AG10803 (cell line): ENCODE results near the gene INPP4A.

Source experiments
- DNase-seq: peaks from one replicate; pipeline ENCODE4 v3.0.0; 2010; ENCODE audit warnings: low read depth
- H3K4me3 ChIP-seq: 2 replicates; pipeline ENCODE4 v1.5.1; 2011; ENCODE audit warnings: mild to moderate bottlenecking, low read length, control low read depth
- CTCF ChIP-seq: conservative IDR thresholded peaks from 2 replicates; pipeline ENCODE4 v1.5.1; 2011; ENCODE audit warnings: mild to moderate bottlenecking, low read length, control low read depth, inconsistent platforms

INPP4A gene

GRCh38 chr2:98467082-98467536 lies 22.5 kb downstream of the INPP4A start:
- no peak for DNase-seq
- H3K4me3 ChIP-seq = no peak overlapping the region
- TF ChIP-seq CTCF = no peak

GRCh38 chr2:98467652-98468051 lies 23.0 kb downstream of the INPP4A start:
- TF ChIP-seq CTCF = no peak
- no peak overlapping the region for H3K4me3 ChIP-seq
- DNase-seq = no peak

- TF ChIP-seq CTCF = no peak
- no peak overlapping the region for H3K4me3 ChIP-seq
- DNase-seq = no peak
Observed at GRCh38 chr2:98468621-98469236, 24.1 kb downstream of the INPP4A start.

- H3K4me3 ChIP-seq = no peak overlapping the region
- no peak for DNase-seq
- no peak for TF ChIP-seq CTCF
Observed at GRCh38 chr2:98469862-98470544, 25.3 kb downstream of the INPP4A start.

GRCh38 chr2:98470851-98471255 lies 26.2 kb downstream of the INPP4A start:
- H3K4me3 ChIP-seq = no peak overlapping the region
- DNase-seq = no peak
- no peak for TF ChIP-seq CTCF

GRCh38 chr2:98471402-98472131 lies 26.9 kb downstream of the INPP4A start:
- no peak overlapping the region for H3K4me3 ChIP-seq

More at GRCh38 chr2:98471402-98472131, 26.9 kb downstream of the INPP4A start:
- no peak for DNase-seq
- no peak for TF ChIP-seq CTCF
